Embryonic facial prominence (tissue), 1 donor: ENCODE measurements around the gene MAGOH.
"Not testable (repeated sequence)": the region's sequence is repeated elsewhere in the genome, so short reads cannot be mapped to it uniquely, and the experiment has no call there.

Experiments used
- DNase-seq: peaks from one replicate; pipeline ENCODE4 v3.0.0-alpha.2; 2016; ENCODE audit errors: extremely low spot score

The MAGOH gene

DNA sequence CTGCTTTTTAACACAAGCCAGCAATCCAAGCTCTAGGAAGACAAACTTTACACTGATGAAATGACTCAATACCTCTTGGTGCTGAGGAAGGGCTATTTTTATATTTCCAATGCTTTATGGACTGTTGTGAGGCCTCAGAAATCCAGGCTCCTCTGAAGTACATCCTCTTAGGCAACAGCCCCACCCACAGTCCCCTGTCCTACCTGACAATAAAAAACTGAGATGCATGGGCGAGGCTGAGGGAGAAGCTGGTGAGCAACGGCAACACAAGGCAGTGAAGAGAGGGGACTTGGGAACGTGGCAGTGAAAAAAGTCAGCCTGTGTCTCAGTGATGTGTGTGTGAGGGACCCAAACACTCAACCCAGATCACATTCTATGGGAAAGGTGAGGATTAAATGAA, 51.8 kb downstream of the MAGOH start:
- no peak for DNase-seq

DNA sequence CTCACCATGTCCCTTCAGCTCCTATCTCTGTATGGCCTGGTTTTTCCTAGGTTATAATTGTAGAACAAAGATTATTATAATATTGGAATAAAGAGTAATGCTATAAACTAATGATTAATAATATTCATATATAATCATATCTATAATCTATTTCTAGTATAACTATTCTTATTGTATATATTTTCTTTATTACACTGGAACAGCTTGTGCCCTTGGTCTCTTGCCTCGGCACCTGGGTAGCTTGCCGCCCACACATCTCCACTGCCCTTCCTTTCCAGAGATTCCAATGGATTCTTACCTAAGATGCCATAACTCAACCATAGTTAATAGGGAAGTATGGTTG, 52.4 kb downstream of the MAGOH start:
- DNase-seq: not testable (repeated sequence)

- DNase-seq: no peak
Observed at GRCh38 chr1:53183095-53183990, 55.0 kb downstream of the MAGOH start.

DNA sequence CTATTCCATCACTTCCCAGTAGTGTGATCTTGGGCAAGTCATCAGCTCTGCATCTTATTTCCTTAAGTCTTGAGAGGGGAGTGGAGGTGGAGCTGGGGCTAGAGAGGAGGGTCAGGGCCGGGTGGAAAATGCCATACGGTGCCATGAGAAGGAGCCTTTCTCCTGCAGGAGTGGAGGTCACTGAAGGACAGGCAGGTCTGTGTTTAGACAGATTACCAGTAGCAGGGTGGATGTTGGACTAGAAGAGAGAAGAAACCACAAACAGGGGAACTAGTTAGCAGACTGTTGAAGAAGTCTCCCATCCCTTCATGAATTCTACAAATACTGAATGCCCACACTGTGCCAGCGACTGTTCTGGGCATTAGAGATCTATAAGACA, 55.6 kb downstream of the MAGOH start:
- no peak for DNase-seq

DNA sequence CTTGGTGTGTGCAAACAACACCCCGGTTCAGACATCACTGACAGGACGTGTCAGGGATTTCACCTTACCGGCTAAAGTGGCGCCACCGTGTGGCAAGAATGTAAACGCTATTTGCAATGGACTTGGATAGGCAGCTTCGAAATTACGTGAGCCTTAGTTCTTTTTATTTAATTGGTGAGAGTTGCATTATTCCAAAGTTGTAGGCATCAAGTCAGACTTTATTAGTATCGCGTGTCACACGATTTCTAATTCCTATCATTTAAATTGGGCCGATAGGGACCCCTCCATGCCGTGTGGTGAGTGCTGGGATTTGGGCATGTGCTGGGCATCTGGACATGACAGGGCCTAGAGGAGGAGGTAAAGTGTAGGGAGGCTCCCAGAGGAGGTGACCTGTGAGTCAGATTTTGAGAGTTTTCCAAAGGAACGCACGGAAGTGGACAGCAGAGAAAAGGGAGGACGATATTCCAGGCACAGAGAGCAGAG, 56.2 kb downstream of the MAGOH start:
- DNase-seq: peak; percentile 60

- no peak for DNase-seq
Observed at GRCh38 chr1:53180951-53181350, 57.4 kb downstream of the MAGOH start.

GRCh38 chr1:53180226-53180625, 58.1 kb downstream of the MAGOH start:
- no peak for DNase-seq
